ENCODE measurements around the gene ADA. TPM values are rescaled to one million over a fixed set of nuclear protein-coding genes. Genes with fewer than 3 reads are reported as not detected.

ADA gene
- total RNA-seq, 1 donor from 2014 or later = 12.6 TPM

DNA sequence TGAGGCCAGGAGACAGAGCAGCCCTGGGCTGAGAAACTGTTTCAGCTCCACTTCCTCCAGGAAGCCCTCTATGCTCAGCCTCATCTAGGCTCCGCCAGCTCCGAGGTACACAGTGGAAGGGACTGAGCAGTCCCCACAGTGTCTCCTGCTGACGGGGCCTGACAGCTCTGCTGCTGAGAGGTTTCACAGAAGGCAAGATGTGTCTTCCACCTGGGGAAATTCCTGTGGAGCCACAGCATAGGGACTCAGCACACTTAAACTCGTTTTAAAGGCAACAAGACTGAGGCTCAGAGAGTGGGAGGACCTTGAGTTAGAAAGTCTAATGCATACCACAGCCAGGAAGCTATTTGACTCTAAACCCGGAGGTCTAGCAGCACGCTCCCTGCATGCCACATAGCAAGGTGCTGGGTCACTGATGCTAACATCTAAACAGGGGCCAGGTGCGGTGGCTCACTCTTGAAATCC is 6.8 kb downstream of the ADA start:
- no peaks in the 10 kb centered on the region for H3K27me3 ChIP-seq (ENCODE audit: control insufficient read depth, insufficient read depth, low read length)
- TF ChIP-seq, protein P1, sequence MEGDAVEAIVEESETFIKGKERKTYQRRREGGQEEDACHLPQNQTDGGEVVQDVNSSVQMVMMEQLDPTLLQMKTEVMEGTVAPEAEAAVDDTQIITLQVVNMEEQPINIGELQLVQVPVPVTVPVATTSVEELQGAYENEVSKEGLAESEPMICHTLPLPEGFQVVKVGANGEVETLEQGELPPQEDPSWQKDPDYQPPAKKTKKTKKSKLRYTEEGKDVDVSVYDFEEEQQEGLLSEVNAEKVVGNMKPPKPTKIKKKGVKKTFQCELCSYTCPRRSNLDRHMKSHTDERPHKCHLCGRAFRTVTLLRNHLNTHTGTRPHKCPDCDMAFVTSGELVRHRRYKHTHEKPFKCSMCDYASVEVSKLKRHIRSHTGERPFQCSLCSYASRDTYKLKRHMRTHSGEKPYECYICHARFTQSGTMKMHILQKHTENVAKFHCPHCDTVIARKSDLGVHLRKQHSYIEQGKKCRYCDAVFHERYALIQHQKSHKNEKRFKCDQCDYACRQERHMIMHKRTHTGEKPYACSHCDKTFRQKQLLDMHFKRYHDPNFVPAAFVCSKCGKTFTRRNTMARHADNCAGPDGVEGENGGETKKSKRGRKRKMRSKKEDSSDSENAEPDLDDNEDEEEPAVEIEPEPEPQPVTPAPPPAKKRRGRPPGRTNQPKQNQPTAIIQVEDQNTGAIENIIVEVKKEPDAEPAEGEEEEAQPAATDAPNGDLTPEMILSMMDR (IDR thresholded peaks at IDR 0.05; ENCODE audit: insufficient read depth, low read length, severe bottlenecking) = no peak
- no peak overlapping the region for H3K4me3 ChIP-seq (ENCODE audit: low read depth, low read length)
- DNase-seq (ENCODE audit: low read depth) = no peak
- no peak for FAIRE-seq
- H3K36me3 ChIP-seq (ENCODE audit: control insufficient read depth, insufficient read depth, low read length) = no peaks in the 10 kb centered on the region

DNA sequence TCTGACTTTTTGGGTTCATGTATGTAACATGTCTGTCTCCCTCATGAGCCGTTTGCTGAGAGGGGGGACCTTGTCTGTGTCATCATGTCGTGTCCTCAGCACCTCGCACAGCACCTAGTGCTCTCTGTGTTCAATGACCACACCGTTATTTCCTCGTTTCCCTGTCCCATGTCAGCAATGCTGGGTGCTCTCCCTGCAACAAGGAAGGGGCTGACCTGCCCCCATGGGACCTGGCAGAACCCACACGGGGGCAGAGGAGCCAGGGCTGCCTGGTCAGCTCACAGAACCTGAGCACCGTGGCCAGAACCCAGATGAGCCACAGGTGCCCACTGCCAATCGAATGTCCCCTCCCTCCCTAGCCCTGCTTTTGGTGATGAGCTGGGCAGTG is 7.3 kb downstream of the ADA start:
- no peaks in the 10 kb centered on the region for H3K27me3 ChIP-seq (ENCODE audit: control insufficient read depth, insufficient read depth, low read length)
- H3K4me3 ChIP-seq (ENCODE audit: low read depth, low read length) = no peak overlapping the region
- no peaks in the 10 kb centered on the region for H3K36me3 ChIP-seq (ENCODE audit: control insufficient read depth, insufficient read depth, low read length)
- no peak for FAIRE-seq
- no peak for DNase-seq (ENCODE audit: low read depth)
- TF ChIP-seq, protein P1 (IDR thresholded peaks at IDR 0.05; ENCODE audit: insufficient read depth, low read length, severe bottlenecking) = no peak

DNA sequence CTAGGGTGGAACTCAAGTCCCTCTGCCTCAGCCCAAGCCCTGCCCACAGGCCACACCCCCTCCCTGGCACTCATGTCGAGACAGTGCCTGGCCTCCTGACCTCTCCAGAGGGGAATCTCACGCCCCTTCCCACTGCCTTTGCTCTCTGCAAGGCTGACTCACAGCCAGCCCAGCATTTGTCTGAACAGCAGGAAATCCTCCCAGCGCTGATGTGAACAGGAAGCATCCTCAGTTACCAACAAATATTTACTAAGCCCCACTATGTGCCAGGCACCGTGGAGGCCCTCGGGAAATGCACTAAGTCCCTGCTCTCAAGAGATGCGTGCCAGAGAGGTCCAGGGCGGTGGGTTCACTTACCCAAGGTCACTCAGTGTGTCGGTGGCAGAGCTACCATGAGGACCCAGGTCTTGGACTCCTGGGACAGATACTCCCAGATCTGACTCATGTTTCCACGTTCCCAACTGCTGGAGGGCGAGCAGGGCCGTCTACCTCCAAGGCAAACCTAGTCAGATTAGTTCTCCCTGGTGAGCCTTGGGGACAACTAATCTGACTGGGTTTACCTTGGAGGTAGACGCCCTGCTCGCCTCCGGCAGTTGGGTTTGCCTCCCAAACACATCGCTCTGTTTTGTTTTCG is 7.8 kb downstream of the ADA start:
- Histone ChIP-seq H3K4me3 (ENCODE audit: low read depth, low read length) (no peak overlapping the region), H3K36me3 (ENCODE audit: control insufficient read depth, insufficient read depth, low read length) (no peaks in the 10 kb centered on the region), H3K27me3 (ENCODE audit: control insufficient read depth, insufficient read depth, low read length) (no peaks in the 10 kb centered on the region)
- no peak for FAIRE-seq
- DNase-seq (ENCODE audit: low read depth) = peak; percentile 95
- TF ChIP-seq, protein P1 (IDR thresholded peaks at IDR 0.05; ENCODE audit: insufficient read depth, low read length, severe bottlenecking) = no peak

DNA sequence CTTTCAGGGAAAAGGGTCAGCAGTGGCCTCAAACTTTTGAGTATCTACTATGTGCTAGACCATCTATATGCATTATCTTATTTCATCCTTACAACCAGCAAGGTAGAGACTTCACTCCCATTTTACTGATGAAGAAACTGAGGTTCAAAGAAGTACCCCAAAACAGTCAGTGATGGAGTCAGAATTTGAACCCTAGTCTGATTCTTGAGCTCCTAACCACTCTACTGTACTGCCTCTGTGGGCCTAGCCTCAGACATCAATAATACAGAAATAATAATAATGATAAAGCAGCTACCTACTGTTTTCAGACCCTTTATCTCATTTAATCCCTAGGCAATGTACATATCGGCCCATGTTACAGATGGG is 8.4 kb downstream of the ADA start:
- TF ChIP-seq, protein P1 (IDR thresholded peaks at IDR 0.05; ENCODE audit: insufficient read depth, low read length, severe bottlenecking) = no peak
- no peaks in the 10 kb centered on the region for H3K36me3 ChIP-seq (ENCODE audit: control insufficient read depth, insufficient read depth, low read length)
- no peaks in the 10 kb centered on the region for H3K27me3 ChIP-seq (ENCODE audit: control insufficient read depth, insufficient read depth, low read length)
- H3K4me3 ChIP-seq (ENCODE audit: low read depth, low read length) = no peak overlapping the region
- FAIRE-seq (no peak), DNase-seq (ENCODE audit: low read depth) (no peak)

DNA sequence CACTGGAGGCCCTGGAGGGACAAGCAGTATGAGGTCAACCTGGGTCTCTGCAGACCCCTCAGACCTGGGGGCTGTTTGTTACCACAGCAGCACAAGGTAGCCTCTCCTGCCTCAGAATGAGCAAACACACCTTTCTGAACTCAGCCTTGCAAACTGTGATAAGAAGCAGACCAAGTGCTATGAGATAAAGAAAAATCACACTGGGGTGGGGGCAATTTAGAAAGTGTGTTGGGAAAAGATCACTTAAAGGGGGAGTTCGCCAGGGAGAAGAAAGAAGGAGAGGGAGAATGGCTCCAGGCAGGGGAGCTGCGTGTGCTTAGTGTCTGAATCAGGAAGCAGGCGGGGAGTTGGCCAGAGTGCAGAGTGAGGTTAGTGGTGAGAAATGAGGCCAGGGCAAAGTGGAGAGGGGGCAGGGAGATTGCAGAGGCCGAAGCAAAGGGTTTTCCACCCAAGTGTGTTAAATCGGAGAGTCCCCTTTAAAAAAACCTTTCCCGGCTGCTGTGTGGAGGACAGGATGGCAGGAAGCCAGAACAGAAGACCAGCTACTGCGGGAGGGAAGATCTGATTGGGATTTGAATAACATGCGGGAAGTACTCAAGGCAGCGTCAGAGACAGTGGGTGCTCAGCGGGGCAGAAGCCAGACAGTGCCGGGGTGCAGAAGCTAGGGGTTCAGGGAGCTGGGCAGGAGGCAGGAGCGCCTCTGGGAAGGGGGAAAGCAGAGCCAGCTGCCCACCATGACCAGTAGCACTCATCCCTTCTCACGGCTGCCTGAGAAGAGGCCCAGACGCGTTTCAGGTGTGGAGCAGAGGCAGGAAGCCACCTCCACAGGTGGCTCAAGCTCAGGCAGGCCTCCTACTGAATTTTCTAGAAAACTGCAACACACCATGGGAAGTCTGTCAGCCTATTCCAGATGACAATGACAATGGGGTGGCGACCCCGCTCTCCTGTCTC is 9.0 kb downstream of the ADA start:
- no peak overlapping the region for H3K4me3 ChIP-seq (ENCODE audit: low read depth, low read length)
- FAIRE-seq (no peak), DNase-seq (ENCODE audit: low read depth) (peak; percentile 81)

More for the DNA sequence above, 9.0 kb downstream of the ADA start:
- H3K36me3 ChIP-seq (ENCODE audit: control insufficient read depth, insufficient read depth, low read length) = no peaks in the 10 kb centered on the region
- no peaks in the 10 kb centered on the region for H3K27me3 ChIP-seq (ENCODE audit: control insufficient read depth, insufficient read depth, low read length)
- TF ChIP-seq, protein P1 (IDR thresholded peaks at IDR 0.05; ENCODE audit: insufficient read depth, low read length, severe bottlenecking) = peak; percentile 20

Data from bronchial epithelial cell (primary cell).